Endothelial cell of umbilical vein (primary cell): Measurements from ENCODE around the gene CLEC17A. TPM values are rescaled to one million over a fixed set of nuclear protein-coding genes. Genes with fewer than 3 reads are reported as not detected.
A peak's percentile ranks its signal among the peaks of the same experiment; 100 is the strongest.
"Not testable (repeated sequence)": the region's sequence is repeated elsewhere in the genome, so short reads cannot be mapped to it uniquely, and the experiment has no call there.

Experiments
- BruUV-seq: library from RNA; stranded (reverse); fragments of 400-500 nt; replicated peaks from 2 replicates; lab custom pipeline; 2021; lab: Mats Ljungman, UMichigan
- CTCF ChIA-PET: fragments of 300-600, 350-600 bp; sonication (Branson Sonifier 250); formaldehyde crosslinking; loops from one replicate; lab custom pipeline; 2021; ENCODE audit warnings: antibody characterized with exemption, inconsistent platforms; lab: Charles Lee
- POLR2A ChIA-PET: fragments of 300-600, 350-600 bp; sonication (Branson Sonifier 250); formaldehyde crosslinking; loops from one replicate; lab custom pipeline; 2021; ENCODE audit warnings: antibody characterized with exemption, inconsistent platforms; lab: Charles Lee
- DNase-seq: peaks from one replicate; pipeline ENCODE4 v3.0.0-alpha.2; 2011; ENCODE audit warnings: low read depth, low spot score
- FAIRE-seq: peaks from 2 replicates; lab custom pipeline; 2011; peaks lifted over from hg19 to GRCh38; lab: Jason Lieb, UNC
- H2AFZ ChIP-seq: 2 replicates; pipeline ENCODE4 v1.6.0; 2012; ENCODE audit warnings: low read depth, low read length, control low read depth, inconsistent platforms
- H3K27ac ChIP-seq: 2 replicates; pipeline ENCODE4 v1.5.1; 2011; ENCODE audit warnings: low read depth, mild to moderate bottlenecking, control low read depth, low read length, moderate library complexity; ENCODE audit not compliant: insufficient read depth
- H3K27me3 ChIP-seq, 2 experiments: 2 replicates each; pipeline versions ENCODE4 v1.6.0 to v1.6.1; 2011; ENCODE audit warnings: low read length in 2 of 2, mixed read lengths in 1 of 2; ENCODE audit not compliant: control insufficient read depth in 2 of 2, insufficient read depth in 2 of 2
- H3K36me3 ChIP-seq, 2 experiments: 2 replicates in 1 of 2; 3 replicates in 1 of 2; pipeline ENCODE4 v1.5.1; 2011; ENCODE audit warnings: low read length in 2 of 2, mild to moderate bottlenecking in 1 of 2, moderate library complexity in 1 of 2; ENCODE audit not compliant: control insufficient read depth in 2 of 2, insufficient read depth in 2 of 2; ENCODE audit errors: extremely low read depth in 1 of 2
- H3K4me1 ChIP-seq: 3 replicates; pipeline ENCODE4 v1.5.1; 2011; ENCODE audit warnings: mild to moderate bottlenecking, low read length; ENCODE audit not compliant: control insufficient read depth, insufficient read depth; ENCODE audit errors: extremely low read depth
- H3K4me2 ChIP-seq: 2 replicates; pipeline ENCODE4 v1.6.1; 2011; ENCODE audit warnings: low read length, control low read depth, mixed read lengths; ENCODE audit not compliant: insufficient read depth
- H3K4me3 ChIP-seq, 3 experiments: fragments of 200-600 bp in 1 of 3; sonication (generic), shearing (Covaris generic) in 1 of 3; replicated peaks in 1 of 3; 2 replicates each; pipeline ENCODE4 v1.5.1; 2011 to 2016; ENCODE audit warnings: control low read depth in 3 of 3, low read length in 3 of 3, mild to moderate bottlenecking in 2 of 3, inconsistent platforms in 1 of 3, low read depth in 1 of 3, moderate library complexity in 1 of 3; ENCODE audit not compliant: insufficient read depth in 1 of 3
- H3K79me2 ChIP-seq: 2 replicates; pipeline ENCODE4 v1.6.0; 2012; ENCODE audit warnings: low read length, inconsistent platforms; ENCODE audit not compliant: control insufficient read depth, insufficient read depth
- H3K9ac ChIP-seq: replicated peaks from 2 replicates; pipeline ENCODE3; 2011; ENCODE audit warnings: low read length, control low read depth; ENCODE audit not compliant: insufficient read depth; ENCODE audit errors: extremely low read depth
- H3K9me1 ChIP-seq: replicated peaks from 3 replicates; pipeline ENCODE4 v1.6.0; 2011; ENCODE audit warnings: mild to moderate bottlenecking, low read length; ENCODE audit not compliant: control insufficient read depth, insufficient read depth; ENCODE audit errors: extremely low read depth
- H3K9me3 ChIP-seq: replicated peaks from 2 replicates; pipeline ENCODE4 v1.5.1; 2012; ENCODE audit warnings: low read length, inconsistent platforms; ENCODE audit not compliant: control insufficient read depth, insufficient read depth
- H4K20me1 ChIP-seq: replicated peaks from 2 replicates; pipeline ENCODE3; 2011; ENCODE audit warnings: mild to moderate bottlenecking, low read length; ENCODE audit not compliant: control insufficient read depth, insufficient read depth; ENCODE audit errors: extremely low read depth
- CTCF ChIP-seq, 2 donors: IDR thresholded peaks; 1 replicate in 1 of 2; 2 replicates in 1 of 2; pipeline ENCODE4 v1.5.1; 2011; ENCODE audit warnings: low read length in 2 of 2, mild to moderate bottlenecking in 2 of 2, moderate library complexity in 2 of 2, control low read depth in 1 of 2, inconsistent platforms in 1 of 2, low read depth in 1 of 2; ENCODE audit not compliant: insufficient read depth in 1 of 2; ENCODE audit errors: extremely low read depth in 1 of 2
- dilution Hi-C: fragments of 300-500 bp; cut with MboI; formaldehyde crosslinking; loops from one replicate; pipeline ENCODE4 v1.15.0; 2019; ENCODE audit warnings: low sequenced_read_pairs; ENCODE audit not compliant: extremely low pct_ligation_motif_present
- intact Hi-C: fragments of 100-400 bp; cut with micrococcal nuclease; formaldehyde crosslinking; loops from one replicate; pipeline ENCODE4 v1.10.0; 2022
- polyA plus RNA-seq, 4 experiments: library from polyadenylated mRNA; depleted of rRNA in 3 of 4; stranded (reverse) in 3 of 4; unstranded in 1 of 4; fragments of >200 nt; gene quantifications; 2 replicates each; pipeline versions ENCODE4 v1.2.1 to v1.2.3, GENCODE V29; 2011 to 2012; ENCODE audit warnings: missing spikeins in 1 of 4
- total RNA-seq: library from RNA; stranded (reverse); gene quantifications from 2 replicates; pipeline ENCODE4 v1.2.3, GENCODE V29; 2021

The CLEC17A gene
- total and polyA plus RNA-seq, 2 donors (not counting 3 experiments of a cell fraction or from before 2014, with no cell fraction given), result 0.07 TPM; not detected in 1

- DNase-seq, H3K36me3 ChIP-seq, H3K9me3 ChIP-seq, POLR2A ChIA-PET, H2AFZ ChIP-seq, BruUV-seq, H3K4me1 ChIP-seq, dilution Hi-C loops, H3K79me2 ChIP-seq, H3K27ac ChIP-seq, H3K4me3 ChIP-seq, H3K9ac ChIP-seq, H3K9me1 ChIP-seq, H4K20me1 ChIP-seq, H3K4me2 ChIP-seq, FAIRE-seq, intact Hi-C loops, H3K27me3 ChIP-seq: not testable (repeated sequence)
- CTCF ChIA-PET, result interaction anchor here (1.1 to 1.8 kb wide), 2 partner anchors 20 to 76 kb away, joined by 4 read pairs; partner anchors contain the start of genes NDUFB7 and PTGER1
- peak in 1 of 2 donors; percentile 1 for TF ChIP-seq CTCF (IDR thresholded peaks at IDR 0.05; ENCODE audit: extremely low read depth in 1 of 2, insufficient read depth in 1 of 2, low read depth in 1 of 2, low read length in 2 of 2)
Observed at GRCh38 chr19:14551134-14552005, 31.5 kb upstream of the CLEC17A start.

GRCh38 chr19:14552006-14552360, 30.9 kb upstream of the CLEC17A start:
- POLR2A ChIA-PET, H3K9me1 ChIP-seq: not testable (repeated sequence)

More at GRCh38 chr19:14552006-14552360, 30.9 kb upstream of the CLEC17A start:
- CTCF ChIA-PET, H3K79me2 ChIP-seq, intact Hi-C loops, H3K27me3 ChIP-seq, FAIRE-seq, DNase-seq, H3K4me2 ChIP-seq, dilution Hi-C loops, H3K4me3 ChIP-seq, H2AFZ ChIP-seq, H4K20me1 ChIP-seq, H3K9ac ChIP-seq, BruUV-seq, H3K9me3 ChIP-seq, H3K36me3 ChIP-seq, H3K27ac ChIP-seq, H3K4me1 ChIP-seq: not testable (repeated sequence)
